HG03097 (cell line): ENCODE measurements around the gene PDE7B.
"Not testable (repeated sequence)": the region's sequence is repeated elsewhere in the genome, so short reads cannot be mapped to it uniquely, and the experiment has no call there.

Experiments used
- ATAC-seq: cut with Tn5 transposase; IDR thresholded peaks from one replicate; pipeline ENCODE4 v1.9.1; 2021; ENCODE audit not compliant: unreplicated experiment, low FRiP score

Gene PDE7B

GRCh38 chr6:136213012-136213539, 361.6 kb downstream of the PDE7B start:
- no peak for ATAC-seq

- no peak for ATAC-seq
These were observed 362.4 kb downstream of the PDE7B start for GRCh38 chr6:136213853-136214252.

GRCh38 chr6:136216503-136217401, 365.3 kb downstream of the PDE7B start:
- ATAC-seq: no peak

GRCh38 chr6:136224974-136225373, 373.5 kb downstream of the PDE7B start:
- not testable (repeated sequence) for ATAC-seq

- no peak for ATAC-seq
These were observed 374.0 kb downstream of the PDE7B start for GRCh38 chr6:136225496-136225895.

- ATAC-seq: no peak
These were observed 374.6 kb downstream of the PDE7B start for GRCh38 chr6:136226027-136226673.

- no peak for ATAC-seq
These were observed 375.3 kb downstream of the PDE7B start for GRCh38 chr6:136226674-136227377.

GRCh38 chr6:136228814-136229213, 377.3 kb downstream of the PDE7B start:
- ATAC-seq: no peak

- ATAC-seq: no peak
These were observed 378.8 kb downstream of the PDE7B start for GRCh38 chr6:136230219-136230853.

- ATAC-seq: no peak
These were observed 381.2 kb downstream of the PDE7B start for GRCh38 chr6:136232701-136233100.

- ATAC-seq: no peak
These were observed 383.7 kb downstream of the PDE7B start for GRCh38 chr6:136235233-136235564.

GRCh38 chr6:136236466-136237293, 385.2 kb downstream of the PDE7B start:
- ATAC-seq: no peak

- no peak for ATAC-seq
These were observed 392.6 kb downstream of the PDE7B start for GRCh38 chr6:136244061-136244616.
